Heart right ventricle (tissue), 16 donors: ENCODE results near the gene MIGA2. TPM values are rescaled to one million over a fixed set of nuclear protein-coding genes. Genes with fewer than 3 reads are reported as not detected.

Experiments
- ATAC-seq, 8 donors: fragments of 200-7000 bp; cut with Tn5 transposase; one replicate each; pipeline ENCODE4 v1.9.1; 2020; ENCODE audit warnings: mild to moderate bottlenecking in 8 of 8, moderate library complexity in 8 of 8, moderate number of reproducible peaks in 1 of 8
- DNase-seq, 2 donors: peaks; one replicate each; pipeline ENCODE4 v3.0.0-alpha.2; 2020
- H3K27ac ChIP-seq, 10 donors: fragments of 200-600 bp; sonication (generic) in 2 of 10; one replicate each; pipeline versions ENCODE4 v1.5.0 to v1.8.0; 2020 to 2022; ENCODE audit warnings: mild to moderate bottlenecking in 3 of 10
- H3K27me3 ChIP-seq, 7 donors: fragments of 200-600 bp; one replicate each; pipeline ENCODE4 v1.8.0; 2021 to 2022; ENCODE audit warnings: mild to moderate bottlenecking in 2 of 7
- H3K36me3 ChIP-seq, 9 donors: fragments of 200-600 bp; sonication (generic) in 1 of 9; one replicate each; pipeline versions ENCODE4 v1.5.0 to v1.8.0; 2020 to 2022; ENCODE audit warnings: mild to moderate bottlenecking in 2 of 9
- H3K4me1 ChIP-seq, 9 donors: fragments of 200-600 bp; sonication (generic) in 1 of 9; one replicate each; pipeline versions ENCODE4 v1.5.0 to v1.8.0; 2020 to 2022; ENCODE audit warnings: mild to moderate bottlenecking in 4 of 9
- H3K4me3 ChIP-seq, 10 donors: fragments of 200-600 bp; sonication (generic) in 2 of 10; one replicate each; pipeline versions ENCODE4 v1.5.0 to v1.8.0; 2020 to 2022; ENCODE audit warnings: mild to moderate bottlenecking in 7 of 10, moderate library complexity in 2 of 10
- H3K9me3 ChIP-seq, 11 donors: fragments of 200-600 bp in 10 of 11; sonication (generic) in 2 of 11; one replicate each; pipeline versions ENCODE4 v1.5.0 to v1.8.0; 2013 to 2022; ENCODE audit warnings: mild to moderate bottlenecking in 2 of 11, control low read depth in 1 of 11, moderate library complexity in 1 of 11
- CTCF ChIP-seq, 9 donors: fragments of 200-600 bp; sonication (generic) in 2 of 9; IDR thresholded peaks; one replicate each; pipeline versions ENCODE4 v1.5.0 to v1.8.0; 2021 to 2022; ENCODE audit warnings: antibody characterized with exemption in 9 of 9, mild to moderate bottlenecking in 5 of 9, moderate library complexity in 1 of 9
- WGBS, 2 donors: extraction: QIAGEN DNeasy Blood & Tissue Kit; methylation state at CpG; one replicate each; pipeline ENCODE4 v1.1.7; 2013; ENCODE audit warnings: inconsistent platforms in 1 of 2; 5-methylcytosine and 5-hydroxymethylcytosine counted together
- intact Hi-C, 10 donors: fragments of 100-400 bp; cut with DNase I; formaldehyde crosslinking; loops; one replicate each; pipeline versions ENCODE4 v1.11.1 to v1.14.2; 2022
- polyA plus RNA-seq, 2 donors: library from polyadenylated mRNA; stranded (reverse); fragments of 200-250 nt; gene quantifications; one replicate each; pipeline ENCODE4 v1.2.3, GENCODE V29; 2013
- total RNA-seq, 10 donors: library from RNA; stranded (reverse); fragmentation: NEBNext Ultra II Directional in 3 of 10; extraction: Animal tissue kit (Norgen Biotek cat#: 25700) in 3 of 10; gene quantifications; one replicate each; pipeline versions ENCODE4 v1.2.1 to v1.2.4, GENCODE V29; 2021 to 2023
- donor health status: Arrhythmogenic right ventricular cardiomyopathy.
- donor health status: ischemic (EF 13 %, LVEDD 7.1; RV severe dilation, severe dysfunction).
- donor health status: healthy with polysubstance abuse.
- donor health status: DM: no; HTN: yes; CAD: no.
- donor health status: DM: no; HTN: no; CAD: no.
- donor health status: ischemic (EF 25% LVEDD 6.9; RV normal size, moderate dysfunction).
- donor health status: ischemic (EF 25% LVEDD 5.7; RV mildly dilated, moderate dysfunction).
- donor health status: healthy.
- donor health status: DM: yes; HTN: yes; CAD: no.
- donor health status: Ischemic cardiomyopathy.
- donor health status: ischemic (EF 35%, LVEDD 5.7; RV mildly dilated, moderate dysfunction).
- donor health status: nonischemic (EF 11% LVEDD 7.7; RV severe dilation, severe dysfunction).
- donor health status: DM: yes; HTN: yes; CAD: no.
- donor health status: PGD.
- donor health status: ischemic (EF 29% LVEDD 5.4; RV normal size, mild dysfunction).
- donor health status: nonischemic (EF 23%, LVEDD 6.1; RV moderate dilation, normal function).

Gene MIGA2
- total and polyA plus RNA-seq, 12 donors = 30.4 to 46.0 (median 35.9) TPM

DNA sequence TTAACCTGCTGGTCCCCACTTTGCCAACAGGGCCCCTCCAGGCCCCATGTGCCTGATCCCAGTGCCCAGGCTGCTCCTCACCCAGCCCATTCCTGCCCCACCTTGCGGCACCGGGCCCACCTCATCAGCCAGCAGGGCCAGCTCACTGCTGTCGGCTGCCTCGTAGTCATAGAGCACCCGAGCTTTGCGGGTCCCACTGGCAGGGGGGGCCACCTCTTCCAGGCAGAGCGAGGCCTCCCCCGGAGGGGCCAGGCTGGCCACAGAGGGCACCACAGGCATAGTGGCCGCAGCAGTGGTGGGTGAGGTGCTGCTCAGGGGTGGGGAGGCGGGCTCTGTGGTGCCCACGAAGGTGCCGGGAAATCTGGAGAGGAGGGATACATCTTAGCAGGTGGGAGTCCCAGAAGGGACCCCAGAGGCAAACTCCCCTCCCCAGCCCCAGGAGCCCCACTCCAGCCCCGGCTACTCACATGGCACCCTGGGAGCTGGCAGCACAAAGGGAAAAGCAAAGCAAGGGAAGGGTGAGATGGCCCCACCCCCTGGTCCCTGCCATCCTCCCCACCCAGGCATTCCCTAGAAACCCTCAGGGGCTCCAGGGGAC lies 27.3 kb upstream of the MIGA2 start:
- H3K4me3 ChIP-seq = no peak overlapping the region

DNA sequence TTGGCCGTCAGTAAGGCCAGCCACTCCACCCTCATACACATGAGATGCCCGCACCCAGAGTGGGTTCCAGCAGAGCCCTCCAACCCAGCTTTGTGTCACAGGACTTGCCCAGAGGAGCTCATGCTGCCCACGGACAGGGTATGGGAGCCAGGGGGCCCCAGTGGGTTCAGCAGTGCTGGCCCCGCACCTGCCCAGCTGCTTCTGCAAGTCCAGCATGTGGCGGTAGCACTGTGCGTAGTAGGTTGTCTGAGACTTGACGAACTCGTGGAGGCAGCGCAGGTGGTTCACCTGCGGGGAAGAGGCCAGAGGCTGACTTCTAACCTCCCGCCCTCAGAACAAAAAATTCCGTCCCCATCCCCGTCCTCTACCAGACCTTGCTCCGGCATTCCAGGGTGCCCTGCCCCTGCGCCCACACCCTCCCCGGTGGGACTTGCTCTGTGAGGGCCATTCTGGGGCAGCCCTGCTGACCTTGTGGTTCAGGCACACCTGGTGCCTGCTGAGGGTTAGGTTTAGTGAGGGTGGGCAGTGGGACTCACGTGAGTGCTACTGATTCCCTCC lies 26.8 kb upstream of the MIGA2 start:
- no peak for ATAC-seq

More for the DNA sequence above, 27.3 kb upstream of the MIGA2 start:
- Histone ChIP-seq H3K27ac (no peak overlapping the region), H3K27me3 (no peaks in the 10 kb centered on the region), H3K9me3 (no peaks in the 10 kb centered on the region), H3K4me1 (peaks cover 0 to 25% (median 15%) of the 10 kb centered on the region in 9 donors), H3K36me3 (peaks cover 0 to 99% (median 47%) of the 10 kb centered on the region in 9 donors)
- ATAC-seq (no peak), DNase-seq (no peak)
- no peak for TF ChIP-seq CTCF (IDR thresholded peaks at IDR 0.05)
- intact Hi-C loops = no loop called here
- WGBS, 2 donors = 87 to 89% methylated on average over 12 to 13 of the region's 13 CpGs

GRCh38 chr9:129010267-129010975 lies 26.0 kb upstream of the MIGA2 start:
- peaks cover 0 to 99% (median 47%) of the 10 kb centered on the region in 9 donors for H3K36me3 ChIP-seq

More for the DNA sequence above, 26.8 kb upstream of the MIGA2 start:
- Histone ChIP-seq H3K27me3 (no peaks in the 10 kb centered on the region), H3K4me3 (no peak overlapping the region), H3K4me1 (peaks cover 0 to 25% (median 15%) of the 10 kb centered on the region in 9 donors), H3K9me3 (no peaks in the 10 kb centered on the region), H3K36me3 (peaks cover 0 to 99% (median 53%) of the 10 kb centered on the region in 9 donors), H3K27ac (no peak overlapping the region)
- intact Hi-C loops = loop anchor here in 1 of 10 donors (10.0 kb wide), 1 partner anchor 165 kb away; no protein-coding TSS in a partner anchor
- DNase-seq = no peak
- WGBS, 2 donors = 94 to 97% methylated on average over 17 of the region's 17 CpGs
- no peak for TF ChIP-seq CTCF (IDR thresholded peaks at IDR 0.05)

More at GRCh38 chr9:129010267-129010975, 26.0 kb upstream of the MIGA2 start:
- Histone ChIP-seq H3K27ac (no peak overlapping the region), H3K9me3 (no peaks in the 10 kb centered on the region), H3K4me3 (no peak overlapping the region), H3K27me3 (no peaks in the 10 kb centered on the region), H3K4me1 (peaks cover 0 to 25% (median 15%) of the 10 kb centered on the region in 9 donors)
- ATAC-seq (no peak), DNase-seq (no peak)
- intact Hi-C loops = loop anchor here in 1 of 10 donors (10.0 kb wide), 1 partner anchor 166 kb away; no protein-coding TSS in a partner anchor
- WGBS, 2 donors = 90 to 95% methylated on average over 8 of the region's 8 CpGs
- no peak for TF ChIP-seq CTCF (IDR thresholded peaks at IDR 0.05)
